GM18511 (cell line): ENCODE data around the gene LMAN2.
"Not testable (repeated sequence)": the region's sequence is repeated elsewhere in the genome, so short reads cannot be mapped to it uniquely, and the experiment has no call there.

Source experiments
- ATAC-seq: cut with Tn5 transposase; IDR thresholded peaks from one replicate; pipeline ENCODE4 v1.9.1; 2021; ENCODE audit warnings: mild to moderate bottlenecking, moderate library complexity; ENCODE audit not compliant: unreplicated experiment

The LMAN2 gene

DNA sequence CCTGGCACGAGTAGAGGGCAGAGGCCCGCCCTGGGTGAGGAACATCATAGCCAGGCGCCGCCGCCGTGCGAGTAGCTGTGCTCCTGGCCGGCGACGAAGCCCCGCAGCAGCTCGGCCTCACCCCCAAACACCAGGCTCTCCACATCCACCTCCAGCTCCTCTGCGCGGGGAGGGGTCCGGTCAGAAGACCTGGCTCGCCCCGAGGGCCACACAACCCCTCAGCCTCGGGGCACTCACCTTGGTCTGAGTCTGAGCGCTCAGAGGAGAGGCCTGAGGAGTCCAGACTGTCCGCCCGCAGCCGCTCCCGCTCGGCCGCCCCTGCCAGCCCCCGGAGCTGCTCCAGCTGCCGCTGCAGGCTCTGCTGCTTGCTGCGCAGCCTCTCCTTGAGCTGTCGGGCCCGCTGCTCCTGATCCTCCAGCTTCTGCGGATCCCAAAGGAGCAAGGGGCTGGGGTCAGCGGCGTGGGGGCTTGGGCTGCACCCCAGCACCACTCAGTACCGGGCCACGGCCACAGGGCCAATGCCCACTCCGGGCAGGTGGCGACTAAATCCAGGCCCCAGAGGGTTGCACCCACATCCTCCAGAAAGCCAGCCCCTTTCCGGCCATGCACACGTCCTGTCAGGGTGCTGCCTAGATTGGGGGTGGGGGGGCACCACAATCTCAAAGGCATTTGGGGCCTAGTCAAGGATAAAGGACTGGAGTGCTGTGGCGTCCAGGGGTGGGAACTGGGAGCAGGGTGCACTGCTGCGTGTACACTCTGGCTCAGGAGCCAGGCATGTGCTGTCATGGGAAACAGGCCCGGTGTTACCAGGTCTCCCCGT is 43.7 kb downstream of the LMAN2 start:
- ATAC-seq, result no peak

DNA sequence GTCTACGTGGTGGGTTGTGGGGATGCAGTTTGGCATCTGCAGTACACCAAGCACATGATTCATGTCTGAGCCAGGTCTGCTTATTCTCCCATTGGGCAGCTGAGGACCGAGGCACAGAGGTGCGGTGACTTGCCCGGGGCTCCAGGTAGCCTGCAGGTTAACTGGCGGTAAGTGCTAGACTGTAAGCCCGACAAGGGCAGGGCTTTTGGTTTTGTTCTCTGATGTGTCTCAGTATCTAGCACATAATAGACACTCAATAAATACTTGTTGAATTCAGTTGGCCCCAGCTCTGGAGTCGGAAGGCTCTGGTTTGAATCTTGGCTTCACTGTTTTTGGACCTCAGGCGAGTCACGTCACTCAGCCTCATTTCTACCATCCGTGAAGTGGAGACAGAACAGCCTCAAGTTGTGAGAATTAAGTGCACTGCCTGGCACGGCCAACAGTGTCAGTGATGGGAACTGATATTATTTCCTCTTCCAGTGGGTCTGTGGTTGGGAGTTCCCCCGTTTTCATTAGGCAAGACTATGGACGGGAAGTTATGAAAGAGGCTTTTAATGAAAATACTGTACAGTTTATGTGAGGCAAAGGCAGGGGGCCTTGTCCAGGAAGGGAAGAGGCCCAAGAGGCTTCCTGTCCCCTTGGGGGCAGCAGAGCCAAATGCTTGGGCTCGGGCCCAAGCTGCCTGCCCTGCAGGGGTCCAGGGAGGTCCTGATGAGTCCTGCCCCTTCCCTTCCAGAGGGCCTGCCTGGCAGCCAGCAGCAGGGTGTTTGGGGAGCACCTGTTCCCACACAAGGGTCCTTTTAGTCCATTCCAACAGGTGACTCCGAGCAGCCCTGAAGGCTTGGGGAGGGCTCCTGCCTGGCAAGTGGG is 44.6 kb downstream of the LMAN2 start:
- no peak for ATAC-seq

DNA sequence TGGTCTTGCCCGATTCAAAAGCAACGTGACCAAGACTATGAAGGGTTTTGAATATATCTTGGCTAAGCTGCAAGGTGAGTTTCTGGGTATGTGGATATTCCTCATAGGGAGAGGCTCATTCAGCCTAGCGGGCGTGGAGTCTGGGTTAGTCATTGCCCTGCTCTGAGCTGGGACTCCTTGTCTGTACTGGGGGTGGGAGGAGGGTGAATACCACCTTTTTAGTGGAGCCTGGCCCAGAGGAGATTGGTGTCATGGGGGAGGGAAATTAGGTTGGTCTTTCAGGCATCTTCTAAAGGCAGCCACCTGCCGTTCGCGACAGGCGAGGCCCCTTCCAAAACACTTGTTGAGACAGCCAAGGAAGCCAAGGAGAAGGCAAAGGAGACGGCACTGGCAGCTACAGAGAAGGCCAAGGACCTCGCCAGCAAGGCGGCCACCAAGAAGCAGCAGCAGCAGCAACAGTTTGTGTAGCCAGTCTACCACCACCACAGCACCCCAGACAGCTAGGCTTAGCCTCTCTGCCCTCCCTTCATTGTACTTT is 45.3 kb downstream of the LMAN2 start:
- not testable (repeated sequence) for ATAC-seq

DNA sequence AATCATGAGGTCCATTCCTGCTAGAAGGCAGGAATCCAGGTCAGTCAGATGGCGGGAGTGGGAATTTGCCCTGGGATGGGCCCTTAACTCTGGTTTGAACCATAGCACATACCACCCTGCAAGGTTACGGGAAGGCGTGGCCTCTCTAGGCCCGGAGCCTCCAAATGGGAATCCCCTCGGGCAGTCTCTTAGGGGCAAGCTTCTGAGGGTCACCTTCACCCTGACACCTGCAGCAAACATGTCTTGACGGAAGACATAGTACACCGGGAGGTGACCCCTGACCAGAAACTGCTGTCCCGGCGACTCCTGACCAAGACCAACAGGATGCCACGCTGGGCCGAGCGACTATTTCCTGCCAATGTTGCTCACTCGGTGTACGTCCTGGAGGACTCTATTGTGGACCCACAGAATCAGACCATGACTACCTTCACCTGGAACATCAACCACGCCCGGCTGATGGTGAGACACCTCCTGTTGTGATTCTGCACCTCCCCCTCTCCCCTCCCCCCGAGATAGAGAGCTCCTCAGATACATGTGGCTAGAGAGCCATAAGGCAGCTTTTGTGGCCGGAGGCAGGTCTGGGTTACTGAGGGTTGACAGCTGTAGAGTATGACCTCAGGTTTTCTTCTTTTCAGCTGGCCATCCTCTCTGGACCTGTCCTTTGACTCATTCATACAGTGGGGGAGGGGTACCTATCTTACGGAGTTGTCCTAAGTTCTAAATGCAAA is 46.9 kb downstream of the LMAN2 start:
- ATAC-seq, result no peak

DNA sequence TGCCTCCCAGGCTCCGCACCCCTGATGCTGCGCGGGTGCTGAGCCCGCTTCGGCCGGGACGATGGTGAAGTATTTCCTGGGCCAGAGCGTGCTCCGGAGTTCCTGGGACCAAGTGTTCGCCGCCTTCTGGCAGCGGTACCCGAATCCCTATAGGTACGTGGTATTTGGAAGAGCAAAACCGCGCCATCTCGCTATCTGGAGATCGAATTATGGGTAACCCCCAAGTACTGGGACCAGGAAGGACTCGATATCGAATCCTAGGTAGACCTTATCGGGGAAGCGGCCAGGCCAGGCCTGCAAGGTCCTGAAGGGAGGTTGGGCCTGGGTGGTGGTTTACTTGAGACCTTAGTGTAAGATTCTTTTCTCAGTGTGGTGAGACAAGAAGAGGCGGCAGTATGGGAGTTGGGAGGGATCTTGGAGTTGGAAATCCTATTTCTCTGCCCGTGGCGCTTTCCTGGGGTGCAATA is 47.5 kb downstream of the LMAN2 start:
- no peak for ATAC-seq

DNA sequence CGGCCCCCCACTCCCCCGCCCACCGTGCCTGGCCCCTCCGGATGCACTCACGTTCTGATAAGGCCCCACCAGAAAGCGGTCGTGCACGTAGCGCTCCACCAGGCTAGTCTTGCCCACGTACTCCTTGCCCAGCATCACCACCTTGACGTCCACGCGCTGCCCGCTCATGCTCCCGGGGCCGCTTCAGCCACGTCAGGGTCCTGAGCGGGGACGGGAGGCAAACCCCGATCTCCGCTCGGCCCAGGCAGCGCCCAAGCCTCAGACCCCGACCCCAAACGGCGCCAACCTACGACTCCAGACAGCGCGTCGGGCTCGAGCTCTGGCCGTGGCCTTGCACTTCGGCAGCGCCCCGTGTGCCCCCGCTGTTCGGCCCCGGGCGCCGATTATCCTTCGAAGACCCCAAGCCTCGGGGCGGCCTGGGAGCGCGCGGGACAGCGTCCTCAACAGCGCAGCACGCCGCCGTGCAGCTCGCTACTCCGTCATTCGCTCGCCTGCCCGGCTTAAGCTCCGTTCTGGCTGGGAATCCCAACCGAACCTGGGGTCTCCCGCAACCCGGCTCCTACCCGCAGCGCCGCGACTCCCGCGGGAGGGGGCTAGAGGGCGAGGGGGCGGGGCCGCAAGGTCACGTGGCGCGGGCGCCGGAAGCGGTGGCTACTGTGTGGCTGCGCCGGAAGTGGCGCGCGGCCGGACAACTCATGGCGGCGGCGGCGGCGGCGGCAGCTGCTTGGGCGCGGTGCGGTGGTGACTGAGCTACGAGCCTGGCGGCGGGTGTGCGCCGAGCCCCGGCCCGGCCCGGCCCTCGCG is 48.1 kb downstream of the LMAN2 start, which contains the start of the genes PRELID1 and RAB24:
TSS of gene PRELID1 (plus strand) at position 679 of the 804 bp plus-strand sequence. CDS start 187 bp downstream, outside the sequence.
TSS of gene RAB24 (minus strand) at position 599 of the 804 bp plus-strand sequence. CDS start at position 168, 431 bp downstream.
- ATAC-seq, result peak; percentile 53

DNA sequence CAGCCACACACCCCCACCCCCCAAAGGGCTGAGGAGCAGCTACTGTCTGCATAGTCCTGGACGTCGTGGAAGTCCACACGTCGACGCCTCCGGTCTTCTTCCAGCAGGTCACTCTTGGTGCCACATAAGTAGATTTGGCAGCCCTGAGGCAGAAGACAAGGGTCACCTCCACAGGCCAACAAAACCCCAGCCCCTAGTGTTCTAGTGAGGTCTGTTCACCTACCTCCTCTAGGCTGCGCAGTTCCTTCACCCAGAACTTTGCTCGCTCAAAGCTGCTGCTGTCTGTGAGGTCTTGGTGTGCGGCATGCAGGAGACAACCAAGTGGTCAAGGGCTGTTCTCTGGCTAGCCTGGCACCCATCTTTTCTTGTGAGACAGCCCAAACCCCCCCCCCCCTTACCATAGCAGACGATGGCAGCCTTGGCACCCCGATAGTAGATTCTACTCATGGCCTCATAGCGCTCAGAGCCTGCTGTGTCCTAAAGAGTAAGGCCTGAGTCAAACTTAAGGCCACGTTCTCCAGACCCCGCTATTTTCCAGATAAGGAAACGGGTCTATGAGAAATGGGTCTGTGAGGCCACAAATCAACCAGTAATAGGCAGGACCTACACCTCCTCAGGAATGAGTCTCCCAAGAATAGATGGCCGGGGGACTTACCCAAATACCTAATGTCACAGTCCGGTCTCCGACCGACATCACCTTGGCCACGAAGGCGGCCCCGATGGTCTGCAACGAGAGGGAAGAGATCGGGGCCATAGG is 48.9 kb downstream of the LMAN2 start:
- no peak for ATAC-seq

DNA sequence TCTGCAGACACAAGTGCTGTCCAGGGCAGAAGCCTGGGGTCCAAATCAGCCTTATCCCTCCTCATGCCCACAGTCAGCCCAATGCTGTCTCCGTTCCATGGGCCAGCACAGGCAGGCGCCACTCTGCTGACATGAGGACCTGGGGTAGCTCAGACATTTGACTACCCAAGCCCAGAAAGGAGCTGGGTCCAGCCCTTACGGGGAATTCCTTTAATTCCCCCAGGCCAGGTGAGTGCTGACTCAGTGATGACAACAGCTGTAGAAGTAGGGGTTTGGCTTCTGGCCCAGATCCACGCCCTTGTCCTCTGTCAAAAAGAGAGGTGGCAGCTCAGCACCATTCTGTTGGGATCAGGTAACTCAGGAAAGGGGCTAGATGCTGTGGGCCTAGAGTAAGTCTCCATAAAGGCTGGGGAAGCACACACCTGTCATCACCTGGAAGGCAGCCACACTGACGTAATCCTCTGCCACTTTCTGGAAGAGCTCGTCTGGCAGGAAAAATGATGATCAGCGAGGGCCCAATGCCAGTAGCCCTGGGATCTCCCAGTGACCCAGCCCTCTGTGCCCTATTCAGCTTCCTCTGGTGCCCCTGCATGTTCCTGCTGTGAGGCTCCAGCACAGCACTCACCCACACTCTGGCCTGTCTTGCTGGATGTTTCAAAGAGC is 49.8 kb downstream of the LMAN2 start:
- no peak for ATAC-seq

DNA sequence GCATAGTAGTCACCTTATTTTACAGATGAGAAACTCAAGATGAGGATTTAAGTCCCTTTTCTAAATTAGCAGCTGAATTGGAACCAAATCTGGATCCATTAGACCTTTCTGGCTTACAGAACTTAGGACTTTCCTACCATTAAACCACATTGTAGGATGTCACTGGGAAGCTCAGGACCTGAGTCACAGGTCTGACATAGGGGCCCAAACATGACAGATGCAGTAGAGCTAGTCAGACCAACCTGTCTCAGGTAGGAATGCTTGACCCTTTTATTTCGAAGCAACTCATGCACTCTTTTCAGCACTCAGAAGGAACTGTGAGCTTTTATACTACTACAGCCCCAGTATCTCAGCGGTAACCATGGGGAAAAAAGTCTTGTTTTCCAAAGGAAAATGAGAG is 50.5 kb downstream of the LMAN2 start:
- no peak for ATAC-seq

DNA sequence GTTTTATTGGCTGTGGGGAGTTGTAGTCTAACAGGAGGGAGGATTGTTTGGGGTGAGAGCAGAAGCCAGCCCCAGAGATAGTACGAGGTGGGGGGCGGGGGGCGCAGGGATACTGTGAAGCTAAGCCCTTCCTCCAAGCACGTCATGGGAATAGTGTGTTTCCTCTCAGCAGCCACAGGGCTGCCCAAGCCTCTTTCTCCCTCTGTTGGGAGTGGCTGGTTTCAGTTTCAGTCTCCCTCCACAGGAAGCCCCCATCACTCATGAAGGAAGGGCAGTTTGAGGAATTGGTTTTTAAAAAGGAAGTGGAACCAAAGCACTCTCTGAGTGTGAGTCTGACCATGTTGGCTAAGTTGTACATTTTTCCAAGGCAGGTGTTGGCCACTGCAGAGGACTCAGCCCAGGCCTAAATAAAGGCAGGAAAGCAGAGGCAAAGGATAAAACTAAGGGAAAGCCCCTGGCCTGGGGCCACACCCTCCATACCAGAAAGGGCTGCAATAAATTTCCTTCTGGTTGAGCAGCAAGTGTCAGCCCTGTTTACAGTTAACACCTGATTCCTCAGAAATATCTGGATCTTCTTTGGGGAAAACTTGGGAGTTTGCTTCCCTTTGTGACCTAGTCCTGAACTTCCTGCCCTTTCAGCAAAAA is 51.1 kb downstream of the LMAN2 start:
- ATAC-seq, result peak; percentile 54

DNA sequence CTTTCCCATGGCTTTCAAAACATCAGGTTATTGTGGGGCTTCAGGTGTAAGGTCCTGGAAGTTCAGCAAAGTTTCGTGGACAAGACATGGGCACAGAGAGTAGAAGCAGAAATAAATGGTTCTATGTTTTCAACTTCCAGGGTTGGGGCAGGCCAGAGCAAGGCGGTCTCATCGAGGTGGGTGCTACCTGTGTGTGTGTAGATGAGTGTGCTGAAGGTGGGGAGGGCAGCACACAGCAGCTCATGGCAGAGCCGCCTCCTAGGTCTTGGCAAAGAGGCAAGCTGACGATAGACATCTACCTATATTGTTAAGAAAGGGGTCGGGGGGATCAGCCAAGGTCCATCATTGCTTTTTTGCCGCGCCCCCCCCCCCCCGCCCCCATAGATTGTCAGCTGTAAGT is 51.8 kb downstream of the LMAN2 start:
- no peak for ATAC-seq

DNA sequence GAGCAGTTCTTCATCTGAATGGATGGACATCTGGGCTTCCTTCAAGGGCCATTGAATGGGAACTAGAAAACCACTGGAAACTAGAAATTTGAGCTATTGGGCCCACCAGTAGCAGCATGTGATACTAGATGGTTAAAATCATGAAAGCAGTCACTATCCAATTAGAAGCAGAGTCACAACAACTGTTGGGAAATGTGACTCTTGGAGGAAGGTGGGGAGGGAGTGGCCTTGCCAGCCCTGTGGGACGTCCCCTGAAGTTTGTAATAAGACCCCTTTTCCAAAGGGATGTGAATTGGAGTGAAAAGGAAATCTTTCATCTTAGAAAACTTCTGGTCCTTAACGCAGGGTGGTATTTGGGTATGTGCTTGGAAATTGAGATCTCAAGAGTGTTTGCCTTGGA is 53.5 kb downstream of the LMAN2 start:
- ATAC-seq, result no peak

DNA sequence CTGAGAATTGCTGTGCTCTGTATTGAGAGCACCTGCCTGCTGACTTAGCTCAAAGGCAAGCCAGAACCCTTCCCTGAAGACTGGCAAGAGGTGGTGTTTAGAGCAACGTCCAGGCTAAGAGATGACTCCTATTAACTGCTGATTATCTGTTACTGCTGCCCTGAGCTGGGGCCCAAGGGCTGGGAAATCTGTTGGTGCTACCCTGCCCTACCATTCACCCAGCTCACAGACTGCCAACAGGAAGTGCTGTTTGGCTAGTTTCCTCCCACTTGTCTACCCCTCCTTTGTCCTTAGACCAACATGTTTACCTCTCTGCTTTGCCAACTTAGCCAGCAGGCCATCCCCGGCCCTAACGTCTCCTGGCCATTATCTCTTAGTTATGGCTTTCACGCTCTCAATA is 54.9 kb downstream of the LMAN2 start:
- no peak for ATAC-seq

DNA sequence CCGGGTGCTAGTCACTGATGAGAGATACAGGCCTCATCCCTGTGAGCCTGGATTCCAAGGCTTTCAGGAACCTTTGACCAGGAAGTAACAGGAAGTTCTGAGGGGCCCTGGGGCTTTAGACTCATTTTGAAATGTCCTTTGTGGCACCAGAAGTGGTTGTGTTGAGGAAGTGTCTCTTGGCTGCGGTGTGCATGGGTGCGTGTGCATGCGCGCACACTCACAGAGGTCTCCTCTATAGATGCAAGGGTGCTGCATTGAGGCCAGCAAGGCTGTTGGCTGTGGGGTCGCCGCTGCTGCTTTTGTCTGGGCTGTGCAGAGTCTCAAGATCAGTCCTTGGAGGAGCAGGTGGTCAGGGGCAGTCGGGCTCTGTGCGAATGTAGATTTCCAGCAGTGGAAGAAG is 55.5 kb downstream of the LMAN2 start:
- ATAC-seq, result no peak

DNA sequence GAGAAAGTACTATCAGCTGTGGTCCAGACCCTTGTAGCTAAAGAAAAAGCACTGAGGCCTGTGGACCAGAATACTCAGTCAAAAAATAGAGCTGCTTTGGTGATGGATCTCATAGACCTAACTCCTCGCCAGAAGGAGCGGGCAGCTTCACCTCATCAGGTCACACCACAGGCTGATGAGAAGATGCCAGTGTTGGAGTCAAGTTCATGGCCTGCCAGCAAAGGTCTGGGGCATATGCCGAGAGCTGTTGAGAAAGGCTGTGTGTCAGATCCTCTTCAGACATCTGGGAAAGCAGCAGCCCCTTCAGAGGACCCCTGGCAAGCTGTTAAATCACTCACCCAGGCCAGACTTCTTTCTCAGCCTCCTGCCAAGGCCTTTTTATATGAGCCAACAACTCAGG is 56.8 kb downstream of the LMAN2 start:
- no peak for ATAC-seq

DNA sequence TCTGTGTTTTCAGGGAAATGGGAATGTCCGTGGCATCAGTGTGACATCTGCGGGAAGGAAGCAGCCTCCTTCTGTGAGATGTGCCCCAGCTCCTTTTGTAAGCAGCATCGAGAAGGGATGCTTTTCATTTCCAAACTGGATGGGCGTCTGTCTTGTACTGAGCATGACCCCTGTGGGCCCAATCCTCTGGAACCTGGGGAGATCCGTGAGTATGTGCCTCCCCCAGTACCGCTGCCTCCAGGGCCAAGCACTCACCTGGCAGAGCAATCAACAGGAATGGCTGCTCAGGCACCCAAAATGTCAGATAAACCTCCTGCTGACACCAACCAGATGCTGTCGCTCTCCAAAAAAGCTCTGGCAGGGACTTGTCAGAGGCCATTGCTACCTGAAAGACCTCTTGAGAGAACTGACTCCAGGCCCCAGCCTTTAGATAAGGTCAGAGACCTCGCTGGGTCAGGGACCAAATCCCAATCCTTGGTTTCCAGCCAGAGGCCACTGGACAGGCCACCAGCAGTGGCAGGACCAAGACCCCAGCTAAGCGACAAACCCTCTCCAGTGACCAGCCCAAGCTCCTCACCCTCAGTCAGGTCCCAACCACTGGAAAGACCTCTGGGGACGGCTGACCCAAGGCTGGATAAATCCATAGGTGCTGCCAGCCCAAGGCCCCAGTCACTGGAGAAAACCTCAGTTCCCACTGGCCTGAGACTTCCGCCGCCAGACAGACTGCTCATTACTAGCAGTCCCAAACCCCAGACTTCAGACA is 57.5 kb downstream of the LMAN2 start:
- no peak for ATAC-seq

DNA sequence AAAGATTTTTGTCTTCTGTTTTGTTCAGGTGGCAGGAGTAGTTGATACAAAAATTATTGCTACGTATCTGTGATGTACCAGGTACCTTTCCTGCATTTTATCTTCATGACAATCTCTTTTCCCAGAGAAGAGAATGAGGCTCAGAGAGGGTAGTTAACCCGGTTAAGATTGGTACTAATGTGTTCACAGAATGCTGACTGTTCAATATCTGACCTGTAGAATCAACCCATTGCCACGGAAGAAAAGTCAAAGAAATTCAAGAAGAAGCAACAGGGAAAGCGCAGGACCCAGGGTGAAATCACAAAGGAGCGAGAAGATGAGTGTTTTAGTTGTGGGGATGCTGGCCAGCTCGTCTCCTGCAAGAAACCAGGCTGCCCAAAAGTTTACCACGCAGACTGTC is 59.7 kb downstream of the LMAN2 start:
- no peak for ATAC-seq
